Upper lobe of left lung (tissue), 6 donors: ENCODE results near the gene NYAP2. TPM values are rescaled to one million over a fixed set of nuclear protein-coding genes. Genes with fewer than 3 reads are reported as not detected.

Source experiments
- ATAC-seq, 2 donors: fragments of 200-7000 bp; cut with Tn5 transposase; one replicate each; pipeline ENCODE4 v1.9.1; 2022; ENCODE audit warnings: mild to moderate bottlenecking in 2 of 2, moderate library complexity in 2 of 2; ENCODE audit not compliant: low FRiP score in 2 of 2
- DNase-seq, 2 donors: peaks; one replicate each; pipeline ENCODE4 v3.0.0-alpha.2; 2019 to 2020
- H3K27ac ChIP-seq, 4 donors: fragments of 200-600 bp; sonication (generic); one replicate each; pipeline ENCODE4 v1.5.1; 2016 to 2019
- H3K27me3 ChIP-seq, 4 donors: fragments of 200-600 bp; sonication (generic); one replicate each; pipeline ENCODE4 v1.5.1; 2017 to 2019
- H3K36me3 ChIP-seq, 4 donors: fragments of 200-600 bp; sonication (generic); one replicate each; pipeline ENCODE4 v1.5.1; 2016 to 2019
- H3K4me1 ChIP-seq, 4 donors: fragments of 200-600 bp; sonication (generic); one replicate each; pipeline ENCODE4 v1.5.1; 2018 to 2019
- H3K4me3 ChIP-seq, 4 donors: fragments of 200-600 bp; sonication (generic); one replicate each; pipeline ENCODE4 v1.5.1; 2017 to 2019; ENCODE audit warnings: mild to moderate bottlenecking in 2 of 4, moderate library complexity in 1 of 4
- H3K9me3 ChIP-seq, 4 donors: fragments of 200-600 bp; sonication (generic); one replicate each; pipeline ENCODE4 v1.5.1; 2018 to 2019
- EP300 ChIP-seq, 4 donors: sonication (generic); formaldehyde crosslinking; IDR thresholded peaks; one replicate each; pipeline ENCODE4 v1.5.1; 2017; ENCODE audit warnings: antibody characterized with exemption in 4 of 4, control low read depth in 2 of 4
- POLR2A ChIP-seq, 4 donors: fragments of 450-650 bp; IDR thresholded peaks; one replicate each; pipeline ENCODE4 v1.5.1; 2016 to 2017; ENCODE audit warnings: antibody characterized with exemption in 4 of 4, mild to moderate bottlenecking in 2 of 4
- POLR2AphosphoS5 ChIP-seq, 2 donors: sonication (generic); formaldehyde crosslinking; IDR thresholded peaks; one replicate each; pipeline ENCODE4 v1.5.1; 2017; ENCODE audit warnings: antibody characterized with exemption in 2 of 2
- WGBS, 2 donors: methylation state at CpG; one replicate each; pipeline ENCODE4 v1.1.5; 2017 to 2018; 5-methylcytosine and 5-hydroxymethylcytosine counted together
- total RNA-seq, 6 donors: library from RNA; depleted of rRNA in 4 of 6; stranded (reverse); fragments of >200 nt in 4 of 6; gene quantifications; one replicate each; pipeline versions ENCODE4 v1.1.0 to v1.2.1, GENCODE V29; 2016 to 2021
- TF ChIP-seq, protein P1 (sequence below), 6 experiments: fragments of 450-650 bp in 4 of 6; fragments of 200-600 bp in 2 of 6; sonication (generic) in 2 of 6; IDR thresholded peaks; one replicate each; pipeline ENCODE4 v1.5.1; 2016 to 2019; ENCODE audit warnings: antibody characterized with exemption in 6 of 6
- donor health status: DM: no; HTN: no; CAD: no; lungs with moderate emphysema.
- donor health status: DM: no; HTN: yes; CAD: no; lungs with severe emphysema.

NYAP2 gene
- total RNA-seq, 6 donors from 2014 or later, result 0.15 to 3.1 (median 1.7) TPM

DNA sequence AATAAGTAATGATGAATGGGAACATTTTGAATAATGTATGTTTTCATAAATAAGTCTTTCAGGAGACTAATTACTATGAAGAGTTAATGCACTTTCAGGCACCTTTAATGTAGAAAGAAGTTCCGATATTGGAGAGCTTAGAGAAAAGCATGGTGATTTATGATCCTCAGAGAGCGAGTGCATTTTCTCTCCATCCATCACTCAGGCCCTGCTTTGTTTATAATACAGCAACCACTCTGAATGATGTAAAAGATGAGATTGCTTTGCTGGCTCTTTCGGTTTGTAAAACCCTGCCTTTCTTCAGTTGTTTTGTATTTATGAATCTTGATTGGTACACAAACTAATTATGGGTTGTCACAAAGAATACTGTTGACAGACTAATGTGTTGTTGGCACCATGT, 132.0 kb downstream of the NYAP2 start:
- TF ChIP-seq POLR2A (IDR thresholded peaks at IDR 0.05), result no peak
- TF ChIP-seq EP300 (IDR thresholded peaks at IDR 0.05), result no peak
- no peak for TF ChIP-seq POLR2AphosphoS5 (IDR thresholded peaks at IDR 0.05)
- TF ChIP-seq, protein P1, sequence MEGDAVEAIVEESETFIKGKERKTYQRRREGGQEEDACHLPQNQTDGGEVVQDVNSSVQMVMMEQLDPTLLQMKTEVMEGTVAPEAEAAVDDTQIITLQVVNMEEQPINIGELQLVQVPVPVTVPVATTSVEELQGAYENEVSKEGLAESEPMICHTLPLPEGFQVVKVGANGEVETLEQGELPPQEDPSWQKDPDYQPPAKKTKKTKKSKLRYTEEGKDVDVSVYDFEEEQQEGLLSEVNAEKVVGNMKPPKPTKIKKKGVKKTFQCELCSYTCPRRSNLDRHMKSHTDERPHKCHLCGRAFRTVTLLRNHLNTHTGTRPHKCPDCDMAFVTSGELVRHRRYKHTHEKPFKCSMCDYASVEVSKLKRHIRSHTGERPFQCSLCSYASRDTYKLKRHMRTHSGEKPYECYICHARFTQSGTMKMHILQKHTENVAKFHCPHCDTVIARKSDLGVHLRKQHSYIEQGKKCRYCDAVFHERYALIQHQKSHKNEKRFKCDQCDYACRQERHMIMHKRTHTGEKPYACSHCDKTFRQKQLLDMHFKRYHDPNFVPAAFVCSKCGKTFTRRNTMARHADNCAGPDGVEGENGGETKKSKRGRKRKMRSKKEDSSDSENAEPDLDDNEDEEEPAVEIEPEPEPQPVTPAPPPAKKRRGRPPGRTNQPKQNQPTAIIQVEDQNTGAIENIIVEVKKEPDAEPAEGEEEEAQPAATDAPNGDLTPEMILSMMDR (IDR thresholded peaks at IDR 0.05), result no peak
- WGBS, 2 donors, result 45 to 57% methylated on average over 3 of the region's 3 CpGs
- H3K4me1 ChIP-seq, result no peaks in the 10 kb centered on the region
- H3K27me3 ChIP-seq, result no peaks in the 10 kb centered on the region
- no peaks in the 10 kb centered on the region for H3K9me3 ChIP-seq
- DNase-seq, result no peak
- no peak for ATAC-seq
- H3K36me3 ChIP-seq, result no peaks in the 10 kb centered on the region
- H3K4me3 ChIP-seq, result no peak overlapping the region
- no peak overlapping the region for H3K27ac ChIP-seq

DNA sequence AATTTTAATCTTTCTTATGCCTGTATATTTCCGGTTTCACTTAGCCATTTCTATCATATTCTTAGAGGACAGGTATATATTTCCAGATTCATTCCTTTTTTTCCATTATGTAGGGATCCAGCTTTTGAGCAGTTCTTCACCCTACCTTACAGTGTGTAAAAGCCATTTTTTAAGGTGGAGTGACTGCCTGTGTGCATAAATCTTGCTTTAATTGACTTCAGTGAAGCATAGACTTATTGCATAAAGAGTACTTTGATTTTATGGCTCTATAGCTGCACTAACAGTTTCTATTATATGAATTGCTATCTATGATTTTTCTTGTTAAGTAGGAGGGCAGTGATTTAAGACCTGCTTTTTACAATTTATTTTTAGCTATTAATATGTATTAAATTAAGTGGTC, 132.6 kb downstream of the NYAP2 start:
- no peak overlapping the region for H3K4me3 ChIP-seq
- no peaks in the 10 kb centered on the region for H3K36me3 ChIP-seq
- no peaks in the 10 kb centered on the region for H3K4me1 ChIP-seq
- H3K27ac ChIP-seq, result no peak overlapping the region
- DNase-seq (no peak), ATAC-seq (no peak)
- TF ChIP-seq POLR2AphosphoS5 (IDR thresholded peaks at IDR 0.05) (no peak), EP300 (IDR thresholded peaks at IDR 0.05) (no peak), POLR2A (IDR thresholded peaks at IDR 0.05) (no peak)
- TF ChIP-seq, protein P1 (IDR thresholded peaks at IDR 0.05), result no peak
- no peaks in the 10 kb centered on the region for H3K9me3 ChIP-seq
- no peaks in the 10 kb centered on the region for H3K27me3 ChIP-seq
- WGBS, 2 donors, result 82 to 92% methylated on average over 1 of the region's 1 CpG

DNA sequence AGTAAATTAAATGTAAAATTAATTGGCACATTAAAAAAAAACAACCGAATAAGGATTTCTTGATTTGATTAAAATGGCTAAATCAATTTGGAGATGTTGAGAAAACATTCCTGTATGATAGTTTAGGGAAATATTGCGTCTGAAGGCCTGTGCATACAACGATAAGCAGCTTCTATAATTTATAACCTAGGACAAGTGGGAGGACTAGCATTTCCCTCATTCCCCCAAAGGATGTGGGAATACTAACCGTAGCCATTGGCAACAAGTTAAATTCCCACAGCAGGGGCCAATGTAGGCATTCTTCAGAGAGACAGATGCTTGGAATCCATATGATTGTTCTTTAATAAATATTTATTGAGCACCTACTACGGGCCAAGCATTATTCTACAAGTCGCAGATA, 134.5 kb downstream of the NYAP2 start:
- no peak for ATAC-seq
- WGBS, 2 donors, result 78 to 85% methylated on average over 6 of the region's 6 CpGs

DNA sequence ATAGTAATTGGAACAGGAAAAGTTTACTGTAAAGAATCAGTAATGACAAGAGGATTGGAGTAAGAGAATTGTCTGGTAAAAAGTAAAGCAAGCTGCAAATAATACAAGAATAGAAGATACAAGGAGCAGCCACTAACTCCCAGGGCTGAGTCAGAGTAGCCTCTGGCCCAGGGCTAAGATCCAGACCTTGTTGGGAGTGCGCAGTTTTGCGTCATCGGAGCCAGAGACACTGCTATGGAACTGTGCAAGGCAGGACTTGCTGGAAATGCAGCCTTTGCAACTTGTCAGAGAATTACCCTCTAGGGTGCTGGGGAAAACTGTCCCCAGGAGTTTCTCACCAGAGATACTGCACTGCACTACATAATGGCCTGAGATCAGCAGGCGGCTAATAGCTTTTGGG, 135.2 kb downstream of the NYAP2 start:
- Histone ChIP-seq H3K9me3 (no peaks in the 10 kb centered on the region), H3K27me3 (no peaks in the 10 kb centered on the region), H3K27ac (no peak overlapping the region), H3K4me3 (no peak overlapping the region), H3K36me3 (no peaks in the 10 kb centered on the region), H3K4me1 (no peaks in the 10 kb centered on the region)
- TF ChIP-seq, protein P1 (IDR thresholded peaks at IDR 0.05), result no peak
- no peak for TF ChIP-seq POLR2AphosphoS5 (IDR thresholded peaks at IDR 0.05)
- no peak for TF ChIP-seq POLR2A (IDR thresholded peaks at IDR 0.05)
- no peak for TF ChIP-seq EP300 (IDR thresholded peaks at IDR 0.05)
- 93 to 100% methylated on average over 3 to 4 of the region's 4 CpGs for WGBS, 2 donors
- ATAC-seq (no peak), DNase-seq (no peak)

More for the DNA sequence above, 134.5 kb downstream of the NYAP2 start:
- H3K27me3 ChIP-seq, result no peaks in the 10 kb centered on the region
- H3K4me1 ChIP-seq, result no peaks in the 10 kb centered on the region
- H3K27ac ChIP-seq, result no peak overlapping the region
- no peak for DNase-seq
- H3K36me3 ChIP-seq, result no peaks in the 10 kb centered on the region
- H3K4me3 ChIP-seq, result no peak overlapping the region
- TF ChIP-seq EP300 (IDR thresholded peaks at IDR 0.05) (no peak), POLR2AphosphoS5 (IDR thresholded peaks at IDR 0.05) (no peak), POLR2A (IDR thresholded peaks at IDR 0.05) (no peak)
- TF ChIP-seq, protein P1 (IDR thresholded peaks at IDR 0.05), result no peak
- H3K9me3 ChIP-seq, result no peaks in the 10 kb centered on the region

DNA sequence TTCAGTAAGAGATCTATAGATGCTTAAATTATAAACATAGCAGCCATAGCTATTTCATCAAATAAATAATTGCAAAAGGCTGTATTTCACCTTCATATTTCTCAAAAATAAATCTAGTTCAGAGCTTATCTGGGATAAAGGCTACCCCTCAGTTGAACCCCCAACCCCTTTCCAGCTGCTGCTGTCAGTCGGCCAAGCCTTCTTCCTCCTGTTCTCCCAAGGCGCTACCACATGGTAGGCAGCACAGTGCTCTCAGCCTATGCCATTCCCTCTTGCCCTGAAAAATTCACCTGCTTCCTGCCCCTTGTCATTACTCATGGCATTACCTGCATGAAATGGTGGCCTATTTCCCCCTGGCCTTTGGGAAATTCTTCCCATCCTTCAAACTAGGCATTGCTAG, 136.5 kb downstream of the NYAP2 start:
- Histone ChIP-seq H3K27me3 (no peaks in the 10 kb centered on the region), H3K36me3 (no peaks in the 10 kb centered on the region), H3K27ac (no peak overlapping the region), H3K9me3 (no peaks in the 10 kb centered on the region), H3K4me1 (no peaks in the 10 kb centered on the region), H3K4me3 (no peak overlapping the region)
- DNase-seq, result no peak
- 82 to 88% methylated on average over 2 of the region's 2 CpGs for WGBS, 2 donors
- no peak for ATAC-seq
- TF ChIP-seq EP300 (IDR thresholded peaks at IDR 0.05) (no peak), POLR2A (IDR thresholded peaks at IDR 0.05) (no peak), POLR2AphosphoS5 (IDR thresholded peaks at IDR 0.05) (no peak)
- TF ChIP-seq, protein P1 (IDR thresholded peaks at IDR 0.05), result no peak
